GM18499 (cell line): ENCODE results near the gene NUP98.

Experiments
- ATAC-seq: cut with Tn5 transposase; IDR thresholded peaks from one replicate; pipeline ENCODE4 v1.9.1; 2021; ENCODE audit warnings: moderate number of reproducible peaks; ENCODE audit not compliant: insufficient read depth, unreplicated experiment

NUP98 gene

GRCh38 chr11:3745161-3745560 lies 52.2 kb downstream of the NUP98 start:
- ATAC-seq: no peak

GRCh38 chr11:3738723-3739122 lies 58.6 kb downstream of the NUP98 start:
- no peak for ATAC-seq

- no peak for ATAC-seq
Observed at GRCh38 chr11:3738241-3738640, 59.1 kb downstream of the NUP98 start.

- no peak for ATAC-seq
Observed at GRCh38 chr11:3737386-3737933, 59.9 kb downstream of the NUP98 start.

- no peak for ATAC-seq
Observed at GRCh38 chr11:3736816-3737215, 60.5 kb downstream of the NUP98 start.

- ATAC-seq: no peak
Observed at GRCh38 chr11:3735827-3736226, 61.5 kb downstream of the NUP98 start.

- ATAC-seq: no peak
Observed at GRCh38 chr11:3732671-3733436, 64.5 kb downstream of the NUP98 start.

- ATAC-seq: no peak
Observed at GRCh38 chr11:3723014-3723708, 74.2 kb downstream of the NUP98 start.

GRCh38 chr11:3722100-3722499 lies 75.3 kb downstream of the NUP98 start:
- ATAC-seq: no peak

GRCh38 chr11:3720997-3721396 lies 76.4 kb downstream of the NUP98 start:
- ATAC-seq: no peak

GRCh38 chr11:3712274-3712673 lies 85.1 kb downstream of the NUP98 start:
- no peak for ATAC-seq

- no peak for ATAC-seq
Observed at GRCh38 chr11:3710485-3711259, 86.7 kb downstream of the NUP98 start.

GRCh38 chr11:3709977-3710376 lies 87.4 kb downstream of the NUP98 start:
- no peak for ATAC-seq

GRCh38 chr11:3707176-3707575 lies 90.2 kb downstream of the NUP98 start:
- no peak for ATAC-seq

- ATAC-seq: no peak
Observed at GRCh38 chr11:3703383-3703782, 94.0 kb downstream of the NUP98 start.

- no peak for ATAC-seq
Observed at GRCh38 chr11:3700910-3701309, 96.4 kb downstream of the NUP98 start.

- no peak for ATAC-seq
Observed at GRCh38 chr11:3700410-3700809, 96.9 kb downstream of the NUP98 start.

- no peak for ATAC-seq
Observed at GRCh38 chr11:3686751-3687150, 110.6 kb downstream of the NUP98 start.

GRCh38 chr11:3685923-3686322 lies 111.4 kb downstream of the NUP98 start:
- ATAC-seq: no peak

- ATAC-seq: no peak
Observed at GRCh38 chr11:3684819-3685172, 112.6 kb downstream of the NUP98 start.
